Measurements from ENCODE around the gene PIH1D1.
A peak's percentile ranks its signal among the peaks of the same experiment; 100 is the strongest.

PIH1D1 gene

DNA sequence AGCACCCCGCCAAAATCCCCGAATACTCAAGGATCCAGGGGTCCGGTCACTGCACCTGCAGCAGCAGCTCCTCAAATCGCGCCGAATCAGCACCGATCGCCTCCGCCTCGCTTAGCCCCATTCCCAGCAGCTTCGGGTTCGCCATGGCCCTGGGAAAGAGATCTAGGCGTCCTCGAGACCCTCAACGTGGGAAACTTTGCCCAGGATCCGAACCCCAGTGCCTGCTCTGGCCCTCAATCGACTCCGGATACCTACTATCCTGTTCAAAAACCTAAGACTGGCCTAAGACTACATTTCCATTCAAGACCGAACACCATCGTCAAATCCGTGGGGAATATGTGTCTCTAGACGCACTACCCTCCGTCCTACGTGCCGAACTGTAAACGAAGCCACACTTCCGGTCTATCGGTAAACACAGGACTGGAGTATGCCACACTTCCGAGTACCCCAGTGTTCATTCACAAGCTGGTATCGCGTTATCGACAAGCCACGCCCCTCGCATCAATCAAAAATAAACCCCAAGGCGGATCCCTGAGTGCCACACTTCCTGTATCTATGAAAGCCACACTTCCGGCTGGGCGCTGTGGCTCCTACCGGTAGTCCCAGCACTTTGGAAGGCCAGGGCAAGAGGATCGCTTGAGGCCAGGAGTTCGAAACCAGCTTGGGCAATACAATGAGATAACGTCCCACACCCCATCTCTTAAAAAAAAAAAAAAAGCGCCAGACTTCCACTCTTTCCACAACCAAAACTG, at the start of gene PIH1D1:
Gene PIH1D1 (minus strand): TSS at position 385 of the 752 bp plus-strand sequence. CDS start 240 bp downstream, at position 145.
- DNase-seq (ENCODE audit: extremely low read depth in 1 of 2, low read depth in 1 of 2) = peak; percentile 86 to 95

DNA sequence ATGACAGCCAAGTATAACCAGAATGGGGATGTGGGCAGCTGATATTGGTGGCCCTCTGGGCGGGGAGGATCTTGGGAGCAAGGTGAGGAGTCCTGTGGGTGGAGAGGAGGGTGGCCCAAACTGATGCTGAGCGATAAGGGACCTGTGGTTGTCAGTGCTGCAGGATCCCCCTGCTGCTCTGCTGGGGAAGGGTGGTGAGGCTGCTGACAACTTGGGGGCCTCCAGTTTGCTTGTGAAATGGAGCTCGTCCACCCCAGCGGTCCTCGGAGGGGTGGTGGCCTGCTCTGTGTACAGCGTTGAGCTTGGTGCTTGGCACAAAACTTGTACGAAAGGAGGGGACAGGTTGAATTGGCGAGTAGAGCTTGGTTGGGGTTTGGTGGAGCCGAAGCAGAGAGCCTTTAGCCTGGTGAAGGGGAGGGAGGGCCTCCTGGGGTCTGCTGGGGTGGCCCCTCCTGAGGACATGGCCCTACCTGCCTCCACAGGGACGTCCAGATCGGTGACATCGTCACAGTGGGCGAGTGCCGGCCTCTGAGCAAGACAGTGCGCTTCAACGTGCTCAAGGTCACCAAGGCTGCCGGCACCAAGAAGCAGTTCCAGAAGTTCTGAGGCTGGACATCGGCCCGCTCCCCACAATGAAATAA, 47.5 kb upstream of the PIH1D1 start:
- DNase-seq (ENCODE audit: extremely low read depth in 1 of 2, low read depth in 1 of 2) = no peak

DNA sequence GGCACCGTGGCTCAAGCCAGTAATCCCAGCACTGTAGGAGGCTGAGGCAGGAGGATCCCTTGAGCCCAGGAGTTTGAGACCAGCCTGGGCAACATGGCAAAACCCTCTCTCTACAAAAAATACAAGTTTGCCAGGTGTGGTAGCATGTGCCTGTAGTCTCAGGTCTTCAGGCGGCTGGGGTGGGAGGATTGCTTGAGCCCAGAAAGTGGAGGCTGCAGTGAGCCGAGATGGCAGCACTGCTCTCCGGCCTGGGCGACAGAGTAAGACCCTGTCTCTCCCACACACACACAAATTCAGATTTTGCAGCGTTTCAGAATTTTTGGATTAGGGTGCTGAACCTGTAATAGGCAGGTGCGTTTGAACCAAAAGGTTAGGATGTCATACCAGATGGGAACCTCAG, 46.9 kb upstream of the PIH1D1 start:
- no peak for DNase-seq (ENCODE audit: extremely low read depth in 1 of 2, low read depth in 1 of 2)

DNA sequence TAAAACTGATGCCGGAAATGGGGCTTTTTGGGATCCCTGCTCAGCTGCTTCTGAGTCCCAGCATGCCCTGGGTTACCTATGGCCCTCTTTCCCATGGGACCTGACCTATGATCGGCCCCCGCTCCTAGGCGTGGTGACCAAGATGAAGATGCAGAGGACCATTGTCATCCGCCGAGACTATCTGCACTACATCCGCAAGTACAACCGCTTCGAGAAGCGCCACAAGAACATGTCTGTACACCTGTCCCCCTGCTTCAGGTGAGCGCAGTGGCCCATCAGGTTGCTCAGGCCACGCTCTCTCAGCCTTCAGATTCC, 46.1 kb upstream of the PIH1D1 start:
- DNase-seq (ENCODE audit: extremely low read depth in 1 of 2, low read depth in 1 of 2) = no peak

DNA sequence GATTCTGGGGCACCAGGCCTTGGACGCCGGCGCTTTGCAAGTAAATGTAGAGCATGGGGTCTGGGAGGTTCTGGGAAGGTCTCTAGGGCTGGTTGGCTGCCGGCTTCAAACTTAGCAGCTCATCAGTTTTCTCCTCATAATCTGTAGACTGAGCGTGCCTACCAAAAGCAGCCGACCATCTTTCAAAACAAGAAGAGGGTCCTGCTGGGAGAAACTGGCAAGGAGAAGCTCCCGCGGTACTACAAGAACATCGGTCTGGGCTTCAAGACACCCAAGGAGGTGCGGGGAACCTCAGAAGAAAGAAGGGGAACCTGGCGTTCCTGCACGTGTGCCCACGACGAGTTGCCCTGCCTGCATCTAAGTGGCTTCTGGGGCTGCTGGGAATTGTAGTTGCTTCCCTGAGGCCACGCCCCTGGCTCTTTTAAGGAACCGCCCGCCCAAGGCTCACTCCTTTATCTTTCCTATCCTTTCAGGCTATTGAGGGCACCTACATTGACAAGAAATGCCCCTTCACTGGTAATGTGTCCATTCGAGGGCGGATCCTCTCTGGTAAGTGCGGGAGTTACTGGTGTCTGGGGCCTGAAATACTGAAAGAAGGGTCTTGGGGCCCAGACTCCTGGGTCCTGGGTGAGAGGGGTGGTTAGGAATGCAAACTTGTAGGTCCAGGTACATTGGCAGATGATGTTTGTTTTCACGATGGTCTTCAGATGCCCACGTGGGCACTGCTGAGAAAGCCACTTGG, 45.6 kb upstream of the PIH1D1 start:
- peak in 1 of 2 donors; percentile 57 for DNase-seq (ENCODE audit: extremely low read depth in 1 of 2, low read depth in 1 of 2)

DNA sequence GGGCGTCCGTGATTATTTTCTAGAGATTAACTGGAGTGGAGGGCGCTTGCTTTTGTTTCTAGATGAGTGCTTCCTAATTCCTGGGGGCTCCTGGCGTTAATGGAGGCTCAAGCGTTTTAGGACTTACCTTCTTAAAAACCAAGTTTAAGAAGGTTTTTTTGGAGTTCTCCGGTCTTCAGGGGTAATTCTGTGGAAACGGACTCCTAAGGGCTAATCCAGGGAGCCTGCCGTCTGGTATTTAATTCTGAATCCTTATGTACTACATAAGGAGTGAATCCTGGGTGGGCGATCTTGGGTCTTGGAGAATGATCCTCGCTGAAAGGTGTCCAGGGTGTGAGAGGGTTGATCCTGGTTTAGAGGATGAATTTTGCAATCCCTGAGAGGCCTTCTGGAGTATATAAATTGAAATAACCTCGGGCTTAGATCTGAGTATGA, 45.0 kb upstream of the PIH1D1 start:
- no peak for DNase-seq (ENCODE audit: extremely low read depth in 1 of 2, low read depth in 1 of 2)

DNA sequence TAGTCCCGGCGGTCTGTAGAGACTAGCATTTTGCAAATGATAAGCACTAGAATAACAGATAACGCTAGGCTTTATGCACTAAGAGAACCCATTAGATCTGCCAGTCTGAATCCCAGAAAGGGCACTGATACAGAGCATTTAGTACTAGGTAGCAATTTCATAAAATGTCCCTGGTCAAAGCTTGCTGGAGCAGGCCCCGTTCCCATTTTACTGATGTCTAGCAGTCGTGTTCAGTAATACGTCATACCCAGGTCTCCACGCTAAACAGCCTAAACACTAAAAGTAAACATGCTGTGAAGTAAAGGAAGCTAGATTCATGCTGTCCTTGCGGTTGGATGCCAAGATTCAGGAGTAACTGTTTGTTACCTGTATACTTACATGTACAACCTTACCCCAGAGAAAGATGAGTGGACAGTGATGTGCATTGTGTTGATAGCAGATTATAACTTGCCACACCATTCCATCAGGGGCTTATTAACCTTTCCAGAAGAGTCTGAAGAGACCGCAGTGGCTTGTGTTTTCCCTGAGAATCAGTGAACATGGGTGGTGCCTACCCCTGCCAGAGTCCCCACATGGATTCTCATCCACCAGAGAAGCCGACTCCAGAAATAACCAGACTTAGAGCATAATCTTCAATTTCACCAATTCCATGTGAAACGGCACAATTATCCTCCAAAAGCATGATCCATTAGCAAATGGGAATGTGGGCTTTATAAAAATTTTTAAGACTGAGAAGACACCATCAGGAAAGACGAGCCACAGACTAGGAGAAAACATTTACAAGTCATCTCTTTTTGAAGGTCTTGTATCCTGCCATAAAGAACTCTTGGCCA, 41.2 kb upstream of the PIH1D1 start:
- no peak for DNase-seq (ENCODE audit: extremely low read depth in 1 of 2, low read depth in 1 of 2)

DNA sequence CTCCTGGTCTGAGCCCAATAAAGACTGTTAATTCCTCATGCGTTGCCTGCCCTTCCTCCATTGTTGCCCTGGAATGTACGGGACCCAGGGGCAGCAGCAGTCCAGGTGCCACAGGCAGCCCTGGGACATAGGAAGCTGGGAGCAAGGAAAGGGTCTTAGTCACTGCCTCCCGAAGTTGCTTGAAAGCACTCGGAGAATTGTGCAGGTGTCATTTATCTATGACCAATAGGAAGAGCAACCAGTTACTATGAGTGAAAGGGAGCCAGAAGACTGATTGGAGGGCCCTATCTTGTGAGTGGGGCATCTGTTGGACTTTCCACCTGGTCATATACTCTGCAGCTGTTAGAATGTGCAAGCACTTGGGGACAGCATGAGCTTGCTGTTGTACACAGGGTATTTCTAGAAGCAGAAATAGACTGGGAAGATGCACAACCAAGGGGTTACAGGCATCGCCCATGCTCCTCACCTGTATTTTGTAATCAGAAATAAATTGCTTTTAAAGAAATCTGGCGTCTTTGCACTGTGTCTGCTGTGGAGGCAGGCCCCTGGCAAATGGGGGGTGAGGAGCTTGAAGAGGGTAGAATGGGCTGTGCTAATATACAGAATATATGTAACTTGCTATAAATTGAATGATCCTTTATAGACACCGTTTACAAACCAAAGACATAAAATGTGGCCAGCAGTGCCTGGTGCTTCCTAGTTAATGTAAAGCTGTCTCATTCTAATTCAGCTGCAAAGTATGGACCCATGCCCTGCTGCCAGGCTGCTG, 40.4 kb upstream of the PIH1D1 start:
- no peak for DNase-seq (ENCODE audit: extremely low read depth in 1 of 2, low read depth in 1 of 2)

DNA sequence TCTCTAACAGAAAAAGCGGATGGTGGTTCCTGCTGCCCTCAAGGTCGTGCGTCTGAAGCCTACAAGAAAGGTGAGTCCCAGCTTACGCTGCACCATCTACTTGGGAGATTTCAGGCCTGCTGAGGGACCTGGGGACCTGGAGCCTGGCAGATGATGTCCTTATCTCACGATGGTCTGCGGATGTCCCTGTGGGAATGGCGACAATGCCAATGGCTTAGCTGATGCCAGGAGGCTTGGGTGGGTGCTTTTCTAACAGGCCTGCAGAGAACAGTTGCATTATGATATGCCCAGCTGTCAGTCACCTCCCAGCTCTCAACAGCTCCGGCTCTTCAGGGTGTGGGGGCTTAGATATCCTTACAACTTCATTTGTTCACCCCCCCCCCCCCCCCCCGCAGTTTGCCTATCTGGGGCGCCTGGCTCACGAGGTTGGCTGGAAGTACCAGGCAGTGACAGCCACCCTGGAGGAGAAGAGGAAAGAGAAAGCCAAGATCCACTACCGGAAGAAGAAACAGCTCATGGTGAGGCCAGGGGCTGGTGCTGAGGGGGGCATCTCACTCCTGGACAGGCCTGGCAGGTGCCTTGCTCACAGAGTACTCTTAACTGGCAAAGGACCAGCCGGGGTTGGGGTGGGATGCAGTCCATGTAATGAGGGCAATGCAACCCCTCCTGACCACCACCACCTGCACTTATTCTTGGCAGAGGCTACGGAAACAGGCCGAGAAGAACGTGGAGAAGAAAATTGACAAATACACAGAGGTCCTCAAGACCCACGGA, 39.6 kb upstream of the PIH1D1 start:
- no peak for DNase-seq (ENCODE audit: extremely low read depth in 1 of 2, low read depth in 1 of 2)

DNA sequence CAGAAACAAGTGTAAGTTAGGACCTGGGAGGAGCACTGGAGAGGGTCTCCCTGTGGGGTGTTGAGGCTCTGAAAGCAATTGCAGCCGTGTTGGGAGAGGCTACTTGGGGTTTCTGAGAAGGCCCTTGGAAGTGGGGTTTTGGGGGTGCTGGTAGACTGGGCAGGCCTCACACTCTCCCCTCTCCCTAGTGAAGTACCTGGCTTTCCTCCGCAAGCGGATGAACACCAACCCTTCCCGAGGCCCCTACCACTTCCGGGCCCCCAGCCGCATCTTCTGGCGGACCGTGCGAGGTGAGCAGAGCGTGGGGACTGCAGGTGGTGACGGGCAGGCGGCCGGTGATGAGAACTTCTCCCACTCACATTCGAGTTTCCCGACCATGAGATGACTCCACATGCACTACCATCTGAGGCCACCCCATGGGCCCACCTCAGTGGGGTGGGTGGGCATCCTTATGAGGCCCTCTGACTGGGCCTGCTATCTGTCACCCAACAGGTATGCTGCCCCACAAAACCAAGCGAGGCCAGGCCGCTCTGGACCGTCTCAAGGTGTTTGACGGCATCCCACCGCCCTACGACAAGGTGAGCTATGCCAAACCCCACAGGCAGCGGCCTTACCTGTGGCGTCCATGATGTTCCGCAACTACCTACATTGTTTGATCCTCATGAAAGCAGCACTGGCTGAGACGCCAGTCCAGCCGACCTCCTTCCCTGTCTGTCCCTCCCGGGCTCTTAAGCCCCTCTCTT, 38.8 kb upstream of the PIH1D1 start:
- DNase-seq (ENCODE audit: extremely low read depth in 1 of 2, low read depth in 1 of 2) = no peak

DNA sequence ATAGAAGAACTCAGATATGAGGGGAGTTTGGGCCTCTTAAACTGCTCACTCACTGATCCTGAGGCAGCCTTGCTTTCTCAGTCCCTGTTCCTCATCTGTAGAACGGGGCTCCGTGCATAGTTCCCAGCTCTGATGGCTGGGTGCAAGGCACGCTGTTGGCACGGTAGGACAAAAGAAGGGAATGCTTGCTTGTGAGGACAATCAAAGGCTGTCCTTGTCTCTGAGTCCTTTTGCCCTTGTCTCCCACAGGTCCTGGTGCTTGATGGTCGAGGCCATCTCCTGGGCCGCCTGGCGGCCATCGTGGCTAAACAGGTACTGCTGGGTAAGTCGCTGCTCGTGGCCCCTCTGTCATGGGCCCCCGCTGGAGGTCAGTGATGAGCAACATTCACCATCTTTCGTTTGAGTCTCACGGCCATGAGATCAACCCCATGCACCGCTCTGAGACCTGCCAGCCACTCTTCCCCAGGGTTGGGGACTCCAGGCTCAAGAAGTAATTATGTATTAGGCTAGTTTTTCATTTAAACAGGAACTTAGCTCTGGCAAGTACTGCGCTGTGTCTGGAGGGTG, 38.1 kb upstream of the PIH1D1 start:
- no peak for DNase-seq (ENCODE audit: extremely low read depth in 1 of 2, low read depth in 1 of 2)

DNA sequence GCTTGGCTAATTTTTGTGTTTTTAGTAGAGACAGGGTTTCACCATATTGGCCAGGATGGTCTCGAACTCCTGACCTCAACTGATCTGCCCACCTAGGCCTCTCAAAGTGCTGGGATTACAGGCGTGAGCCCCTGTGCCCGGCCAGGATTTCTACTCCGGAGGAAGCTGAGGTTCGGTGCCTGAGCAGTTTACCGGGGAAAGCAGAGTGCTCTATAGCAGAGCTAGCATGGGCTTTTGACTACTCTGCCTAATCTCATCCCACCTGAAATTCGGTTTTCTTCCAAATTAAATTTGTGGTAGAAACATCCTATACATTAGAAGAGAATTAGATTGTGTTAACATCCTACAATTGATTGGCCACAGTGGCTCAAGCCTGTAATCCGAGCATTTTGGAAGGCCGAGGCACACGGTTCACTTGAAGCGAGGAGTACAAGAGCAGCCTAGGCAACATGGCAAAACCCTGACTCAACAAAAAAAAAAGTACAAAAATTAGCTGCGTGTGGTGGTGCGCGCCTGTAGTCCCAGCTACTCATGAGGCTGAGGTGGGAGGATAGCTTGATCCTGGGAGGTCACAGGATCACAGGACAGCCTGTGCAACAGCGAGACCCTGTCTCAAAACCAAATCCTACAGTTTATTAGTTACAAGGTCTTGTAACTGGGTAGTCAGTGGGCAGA, 37.4 kb upstream of the PIH1D1 start:
- DNase-seq (ENCODE audit: extremely low read depth in 1 of 2, low read depth in 1 of 2) = no peak

DNA sequence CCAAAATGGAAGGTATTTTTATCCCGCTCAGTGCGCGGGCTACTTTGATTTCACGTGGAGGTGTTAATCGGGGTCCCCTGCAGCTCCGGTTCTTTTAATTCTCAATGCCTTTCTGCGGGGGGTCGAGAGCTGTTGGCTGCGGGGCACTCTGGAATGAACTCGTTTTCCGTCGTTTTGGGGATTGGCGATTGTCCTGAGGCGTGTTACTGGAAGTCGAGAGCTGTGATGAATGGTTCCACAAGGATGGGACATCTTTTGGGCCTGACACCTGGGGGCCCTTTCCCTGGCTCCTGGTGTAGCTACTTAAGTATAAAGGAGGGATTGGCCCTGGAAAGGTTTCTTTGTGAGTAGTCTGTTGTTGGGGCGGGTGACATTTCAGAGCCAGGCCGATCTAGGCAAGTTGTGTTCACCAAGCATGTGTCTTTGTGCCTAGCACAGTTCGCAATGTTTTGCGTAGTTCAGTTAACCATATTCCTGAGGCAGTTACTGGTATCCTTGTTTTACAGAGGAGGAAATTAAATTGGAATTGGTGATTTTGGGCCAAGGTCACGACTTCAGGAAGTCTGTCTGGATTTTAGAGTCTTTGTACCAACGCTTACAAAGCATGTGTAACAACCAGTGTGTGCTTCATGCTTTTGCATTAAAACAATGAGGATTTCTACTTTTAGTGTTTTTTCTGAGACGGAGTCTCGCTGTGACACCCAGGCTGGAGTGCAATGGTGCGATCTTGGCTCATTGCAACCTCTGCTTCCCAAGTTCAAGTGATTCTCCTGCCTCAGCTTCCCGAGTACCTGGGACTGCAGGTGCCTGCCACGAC, 36.6 kb upstream of the PIH1D1 start:
- no peak for DNase-seq (ENCODE audit: extremely low read depth in 1 of 2, low read depth in 1 of 2)

DNA sequence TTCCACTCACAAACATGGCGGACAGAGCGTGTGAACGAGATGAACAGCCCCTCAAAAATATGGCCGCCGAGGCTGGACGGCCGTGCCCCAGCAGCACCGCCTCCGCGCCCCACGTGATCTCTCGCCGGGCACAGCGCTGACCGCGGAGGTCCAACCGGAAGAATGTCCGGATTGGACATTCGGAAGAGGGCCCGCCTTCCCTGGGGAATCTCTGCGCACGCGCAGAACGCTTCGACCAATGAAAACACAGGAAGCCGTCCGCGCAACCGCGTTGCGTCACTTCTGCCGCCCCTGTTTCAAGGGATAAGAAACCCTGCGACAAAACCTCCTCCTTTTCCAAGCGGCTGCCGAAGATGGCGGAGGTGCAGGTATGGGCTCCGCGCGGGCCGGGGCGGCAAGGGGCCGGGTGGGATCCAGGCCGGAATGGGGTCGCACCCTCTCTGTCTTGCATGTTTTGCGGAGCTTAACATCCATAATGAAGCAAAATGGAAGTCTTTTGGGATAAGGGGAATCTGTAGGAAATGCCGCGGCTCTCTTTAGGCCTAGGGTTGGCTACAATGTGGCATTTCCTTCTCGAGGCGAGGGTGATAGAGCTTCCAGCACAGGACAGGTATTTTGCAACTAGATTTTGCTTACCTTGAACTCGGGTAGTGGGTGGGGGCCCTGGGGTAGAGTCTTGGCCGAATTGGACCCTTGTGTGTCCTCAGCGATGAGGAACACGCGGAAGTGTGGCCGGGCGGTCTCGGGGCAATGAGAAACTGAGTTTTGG, 35.8 kb upstream of the PIH1D1 start, which contains the start of gene RPL13A:
Gene RPL13A (plus strand): TSS at position 332 of the 769 bp plus-strand sequence. CDS start 22 bp downstream, at position 354.
- DNase-seq (ENCODE audit: extremely low read depth in 1 of 2, low read depth in 1 of 2) = peak; percentile 99 to 100

DNA sequence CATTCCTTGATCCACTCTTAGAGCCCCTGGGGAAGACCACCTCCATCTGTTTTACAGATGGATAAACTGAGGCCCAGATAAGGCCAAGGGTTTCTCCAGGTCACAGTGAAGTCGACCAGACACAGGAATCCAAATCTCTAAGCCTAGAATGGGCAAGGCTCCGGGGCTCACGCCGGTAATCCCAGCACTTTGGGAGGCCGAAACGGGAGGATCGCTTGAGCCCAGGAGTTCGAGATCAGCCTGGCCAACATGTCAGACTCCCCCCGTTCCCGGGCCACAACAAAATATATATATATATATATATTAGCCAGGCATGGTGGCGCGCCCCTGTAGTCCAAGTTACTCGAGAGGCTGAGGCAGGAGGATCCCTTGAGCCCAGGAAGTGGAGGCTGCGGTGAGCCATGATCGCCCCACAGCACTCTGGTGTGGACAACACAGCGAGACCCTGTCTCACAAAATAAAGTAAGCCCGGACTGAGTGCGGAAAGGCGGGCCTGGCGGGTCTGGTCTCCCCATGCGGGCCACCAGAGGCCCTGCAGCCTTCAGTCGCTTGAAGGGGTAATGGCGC, 35.2 kb upstream of the PIH1D1 start:
- DNase-seq (ENCODE audit: extremely low read depth in 1 of 2, low read depth in 1 of 2) = no peak

DNA sequence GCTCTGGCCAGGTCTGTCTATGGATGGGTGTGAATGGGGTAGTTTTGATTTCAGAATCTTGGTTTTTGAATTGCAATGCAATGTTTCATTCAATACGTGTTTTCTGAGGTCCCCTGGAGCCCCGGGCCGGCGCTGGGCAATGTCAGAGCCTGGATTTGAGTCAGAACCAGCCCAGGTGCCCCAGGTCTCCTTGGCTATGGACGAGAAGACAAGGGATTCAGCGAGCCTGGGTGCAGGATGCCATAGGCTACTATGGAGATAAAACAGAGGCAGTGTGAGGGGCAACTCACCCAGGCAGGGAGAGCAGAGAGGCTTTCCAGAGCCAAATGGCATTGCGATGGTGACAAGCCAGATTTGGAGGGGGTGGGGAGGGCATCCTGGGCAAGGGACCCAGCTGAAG, 34.6 kb upstream of the PIH1D1 start:
- no peak for DNase-seq (ENCODE audit: extremely low read depth in 1 of 2, low read depth in 1 of 2)
